HG02981 (cell line): ENCODE results near the gene SLC25A53.
"Not testable (repeated sequence)": the region's sequence is repeated elsewhere in the genome, so short reads cannot be mapped to it uniquely, and the experiment has no call there.

Experiments
- ATAC-seq: cut with Tn5 transposase; IDR thresholded peaks from one replicate; pipeline ENCODE4 v1.9.1; 2021; ENCODE audit warnings: mild to moderate bottlenecking, moderate library complexity; ENCODE audit not compliant: unreplicated experiment

Gene SLC25A53

GRCh38 chrX:104134583-104135261, 22.1 kb downstream of the SLC25A53 start:
- no peak for ATAC-seq

- no peak for ATAC-seq
These were observed 26.0 kb downstream of the SLC25A53 start for GRCh38 chrX:104130808-104131207.

DNA sequence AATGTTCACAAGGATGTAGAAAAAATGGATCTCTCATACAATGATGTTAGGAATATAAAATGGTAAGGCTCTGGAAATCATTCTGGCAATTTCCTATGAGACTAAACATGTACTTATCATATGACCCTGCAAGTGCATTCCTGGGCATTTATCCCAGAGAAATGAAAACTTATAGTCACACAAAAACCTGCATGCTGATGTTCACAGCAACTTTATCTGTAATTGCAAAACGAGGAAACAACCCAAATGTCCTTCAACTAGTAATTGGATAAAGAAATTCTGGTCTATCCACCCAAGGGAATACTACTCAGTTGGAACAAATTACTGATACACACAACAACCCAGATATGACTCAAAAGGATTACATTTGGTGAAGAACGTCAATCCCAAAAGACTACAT, 30.0 kb downstream of the SLC25A53 start:
- ATAC-seq, result no peak

DNA sequence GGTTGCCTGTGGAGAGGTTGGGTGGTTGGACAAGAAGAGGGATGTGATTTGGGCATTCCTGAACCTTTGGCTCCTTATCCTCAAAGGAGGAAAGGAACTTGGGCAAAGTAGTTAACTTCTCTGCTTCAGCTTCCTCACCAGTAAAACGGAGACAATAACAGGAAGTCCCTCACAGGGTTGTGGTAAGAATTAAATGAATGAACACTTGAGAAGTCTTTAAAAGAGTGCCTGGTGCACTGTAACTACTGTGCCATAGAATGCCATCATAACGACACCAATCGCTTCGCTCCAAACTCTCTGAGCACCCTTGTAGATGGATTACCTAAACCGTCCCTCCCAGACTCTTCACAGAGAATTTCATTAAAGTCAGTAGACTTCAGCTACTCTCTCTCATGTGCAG, 34.0 kb downstream of the SLC25A53 start:
- no peak for ATAC-seq

DNA sequence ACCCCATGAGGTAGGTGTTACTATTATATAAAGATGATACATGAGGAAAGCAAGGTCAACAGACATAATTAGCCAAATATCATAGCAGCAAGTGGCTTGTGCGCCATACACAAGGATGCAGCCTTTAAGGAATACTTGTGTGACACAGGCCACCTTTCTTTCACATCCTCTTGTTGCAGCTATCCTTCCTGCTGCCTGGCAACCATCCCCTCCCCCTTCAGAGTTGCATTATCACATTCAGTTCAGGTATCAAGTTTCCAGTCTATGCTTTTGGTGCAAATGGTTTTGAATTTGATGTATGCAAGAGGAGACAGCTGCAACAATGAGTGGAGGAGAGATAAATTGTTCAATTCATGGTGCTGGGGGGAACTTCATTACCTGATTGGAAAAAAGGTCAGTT, 38.0 kb downstream of the SLC25A53 start:
- no peak for ATAC-seq

DNA sequence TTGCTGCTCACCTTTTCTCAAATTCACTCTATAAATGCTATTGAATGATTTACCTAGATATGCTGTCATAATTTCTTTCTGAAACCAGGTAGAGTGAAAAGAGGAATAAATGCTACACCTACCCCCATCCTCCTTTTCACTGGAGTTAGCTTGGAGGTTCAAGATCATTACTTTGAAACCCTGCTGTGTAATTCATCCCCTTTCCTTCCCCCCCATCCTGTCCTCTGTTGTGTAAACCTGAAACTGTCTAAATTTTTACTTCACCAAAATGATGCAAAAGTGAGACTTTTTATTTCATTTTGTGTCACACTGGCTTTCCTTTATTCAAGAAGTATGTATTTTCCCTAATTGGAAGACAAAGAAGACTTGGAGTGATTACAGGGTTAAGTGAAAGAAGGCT, 39.0 kb downstream of the SLC25A53 start:
- ATAC-seq, result no peak

DNA sequence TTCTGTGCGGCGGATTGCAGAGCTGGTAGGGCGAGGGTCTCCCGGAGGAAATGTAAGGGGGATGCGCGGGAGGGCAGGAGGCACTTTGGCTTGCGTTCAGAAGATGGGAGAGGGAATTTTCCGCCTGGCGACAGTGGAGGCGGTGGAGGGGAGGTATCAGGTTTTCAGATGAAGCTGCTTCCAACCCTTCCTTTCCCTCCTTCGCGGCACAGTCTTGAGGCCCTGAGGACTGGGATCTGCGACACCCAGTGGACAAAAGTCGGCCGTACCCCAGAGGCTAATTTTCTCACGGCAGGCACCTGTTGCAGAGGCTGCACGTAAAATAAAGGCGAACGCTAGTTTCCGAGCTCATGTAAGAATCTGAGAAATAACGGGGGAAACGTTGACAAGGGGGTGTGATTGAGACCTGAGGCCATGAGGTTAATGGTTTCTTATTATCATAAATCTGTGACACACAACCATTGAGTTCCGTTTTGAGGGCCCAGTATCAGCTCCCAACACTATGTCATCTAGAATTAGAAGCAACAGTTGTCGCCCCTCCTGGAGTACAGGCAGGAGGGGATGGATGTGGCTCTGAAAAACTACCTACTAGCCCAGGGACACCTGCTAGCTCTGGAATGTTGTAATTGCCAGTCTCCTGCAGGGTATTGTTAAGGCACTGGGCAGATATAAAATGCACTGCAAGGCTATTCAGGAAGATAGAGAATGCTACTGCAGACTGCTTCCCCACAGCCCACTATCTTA, 43.4 kb downstream of the SLC25A53 start:
- ATAC-seq, result peak; percentile 38

- ATAC-seq, result peak; percentile 70
These were observed 44.4 kb downstream of the SLC25A53 start, which contains the start of gene ZCCHC18 for GRCh38 chrX:104112326-104112951. Gene ZCCHC18, plus strand, starts transcription at chrX:104112523. Its CDS starts 1,589 bp downstream, at chrX:104114112.

DNA sequence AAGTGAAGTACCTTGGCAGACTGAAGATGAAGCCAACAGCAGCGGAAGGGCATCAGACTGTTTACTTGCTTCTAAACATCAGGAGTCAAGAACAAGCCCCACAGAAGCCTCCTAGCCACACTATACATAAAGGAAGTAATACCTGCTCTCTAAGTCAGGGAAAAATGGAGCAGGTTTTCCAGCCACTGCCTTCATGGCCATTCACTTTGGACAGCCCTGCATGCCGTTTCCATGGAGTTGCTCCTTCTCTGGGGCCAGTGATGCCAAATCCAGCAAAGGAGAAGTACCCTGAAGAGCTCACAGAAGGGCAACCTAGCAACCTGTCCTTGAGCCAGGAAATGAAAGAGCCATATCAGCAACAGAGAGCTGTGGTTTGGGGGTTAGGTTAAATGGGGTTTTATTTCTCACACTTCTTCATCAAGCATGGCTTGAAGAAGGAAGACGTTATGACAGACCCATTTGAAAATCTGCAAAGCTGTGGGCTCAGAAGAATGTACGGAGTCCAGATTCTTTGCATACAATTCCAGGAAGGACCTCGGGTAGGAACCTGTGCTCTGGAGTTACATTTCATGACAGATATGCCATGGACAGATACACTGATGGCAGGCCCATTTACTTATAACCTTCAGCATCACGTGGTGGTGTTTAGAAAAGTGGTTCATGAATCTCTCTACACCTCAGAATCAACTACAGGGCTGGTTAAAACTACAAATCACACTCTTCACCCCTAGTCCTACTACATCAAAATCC, 46.1 kb downstream of the SLC25A53 start:
- peak; percentile 49 for ATAC-seq

DNA sequence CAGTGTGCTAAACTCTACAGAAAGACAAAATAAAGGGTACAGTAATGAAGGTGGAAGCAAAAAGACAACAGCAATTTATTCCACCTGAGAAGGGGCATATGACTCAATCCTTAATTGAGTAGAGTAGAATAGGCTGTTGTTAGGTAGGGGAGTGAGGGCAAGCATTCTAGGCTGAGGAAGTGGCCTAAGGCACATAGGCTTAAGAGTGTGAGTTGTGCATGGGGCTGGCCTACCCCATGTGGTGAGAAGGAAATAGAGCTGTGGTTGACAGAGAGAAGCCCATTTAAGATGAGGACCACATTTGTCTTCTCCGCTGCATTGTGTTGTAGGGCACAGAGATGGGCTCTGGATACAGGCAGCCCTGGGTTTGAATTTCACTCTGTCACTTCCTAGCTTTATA, 47.9 kb downstream of the SLC25A53 start:
- no peak for ATAC-seq

DNA sequence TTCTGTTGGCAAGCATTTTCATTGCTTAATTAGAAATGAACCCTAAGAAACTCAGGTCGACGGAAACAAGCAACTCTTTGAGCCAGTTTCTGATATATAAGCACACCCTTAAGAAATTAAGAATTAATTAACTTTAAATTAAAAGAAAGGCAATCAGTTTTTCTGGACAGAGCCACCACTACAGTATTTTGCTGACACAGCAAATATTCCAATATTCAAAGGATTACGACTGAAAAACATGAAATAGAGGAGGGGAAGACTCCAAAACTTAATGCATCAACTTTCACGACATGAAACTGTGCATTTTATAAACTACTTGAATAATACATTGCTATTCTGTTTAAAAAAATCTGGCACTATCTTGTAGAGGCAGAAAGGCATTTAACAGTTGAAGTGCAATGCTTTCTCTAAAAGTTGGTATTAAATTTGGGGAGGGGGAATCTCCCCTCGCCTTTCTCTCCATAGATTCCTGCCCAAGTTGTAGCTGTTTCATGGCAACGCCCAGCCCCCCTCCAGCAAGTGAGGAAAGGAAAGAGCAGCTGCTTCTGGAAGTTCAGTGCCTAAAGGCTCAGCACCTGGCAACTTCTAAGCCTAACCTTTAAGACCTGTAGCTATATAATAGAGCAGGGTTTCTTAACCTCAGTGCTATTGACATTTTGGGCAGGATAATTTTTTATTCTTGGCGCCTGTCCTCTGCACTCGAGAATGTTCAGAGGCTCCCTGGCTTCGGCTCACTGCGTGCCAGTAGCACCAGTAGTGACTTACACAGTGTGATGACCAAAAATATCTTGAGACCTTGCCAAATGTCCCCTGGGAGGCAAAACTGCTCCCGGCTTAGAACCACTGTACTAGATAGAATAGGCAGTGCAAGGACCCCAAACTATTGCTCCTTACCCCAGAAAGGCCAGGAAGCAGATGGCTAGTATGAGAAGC, 51.2 kb downstream of the SLC25A53 start:
- ATAC-seq, result no peak

GRCh38 chrX:104104676-104105075, 52.1 kb downstream of the SLC25A53 start:
- ATAC-seq, result no peak

DNA sequence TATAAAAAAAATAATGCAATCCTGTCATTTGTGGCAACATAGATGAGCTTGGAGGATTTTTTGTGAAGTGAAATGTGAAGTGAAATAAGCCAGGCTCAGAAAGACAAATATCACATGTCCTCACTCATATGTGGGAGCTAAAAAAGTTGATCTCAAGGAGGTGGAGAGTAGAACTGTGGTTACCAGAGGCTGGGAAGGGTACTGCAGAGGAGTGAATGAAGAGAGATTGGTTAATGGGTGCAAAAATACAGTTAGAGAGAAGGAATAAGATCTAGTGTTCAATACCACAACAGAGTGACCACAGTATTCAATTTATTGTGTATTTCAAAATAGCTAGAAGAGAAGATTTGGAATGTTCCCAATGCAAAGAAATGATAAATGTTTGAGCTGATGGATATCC, 57.9 kb downstream of the SLC25A53 start:
- no peak for ATAC-seq

DNA sequence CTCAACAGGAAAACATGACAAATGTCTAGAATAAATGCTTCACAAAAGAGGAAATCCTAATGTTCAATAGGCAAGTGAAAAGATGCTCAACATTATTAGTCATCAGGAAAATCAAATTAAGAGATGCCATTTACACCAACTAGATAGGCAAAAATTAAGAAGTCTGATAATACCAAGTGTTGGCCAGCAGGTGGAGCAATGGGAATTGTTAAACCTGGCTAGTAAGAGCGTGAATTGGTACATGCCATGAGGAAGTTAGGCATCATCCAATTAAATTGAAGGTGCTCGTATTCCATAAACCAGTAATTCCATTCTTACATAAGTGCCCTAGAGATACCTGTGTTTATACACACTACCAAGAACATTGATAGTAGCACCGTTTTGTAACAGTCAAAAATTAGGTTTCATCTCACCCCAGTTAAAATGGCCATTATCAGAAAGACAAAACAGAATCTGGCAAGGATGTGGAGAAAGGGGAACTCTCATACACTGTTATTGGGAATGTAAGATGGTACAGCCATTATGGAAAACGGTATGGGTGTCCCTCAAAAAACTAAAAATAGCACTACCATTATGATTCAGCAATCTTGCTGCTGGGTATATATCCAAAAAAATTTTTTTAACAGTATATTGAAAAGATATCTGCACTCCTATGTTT, 58.5 kb downstream of the SLC25A53 start:
- ATAC-seq, result peak; percentile 80

DNA sequence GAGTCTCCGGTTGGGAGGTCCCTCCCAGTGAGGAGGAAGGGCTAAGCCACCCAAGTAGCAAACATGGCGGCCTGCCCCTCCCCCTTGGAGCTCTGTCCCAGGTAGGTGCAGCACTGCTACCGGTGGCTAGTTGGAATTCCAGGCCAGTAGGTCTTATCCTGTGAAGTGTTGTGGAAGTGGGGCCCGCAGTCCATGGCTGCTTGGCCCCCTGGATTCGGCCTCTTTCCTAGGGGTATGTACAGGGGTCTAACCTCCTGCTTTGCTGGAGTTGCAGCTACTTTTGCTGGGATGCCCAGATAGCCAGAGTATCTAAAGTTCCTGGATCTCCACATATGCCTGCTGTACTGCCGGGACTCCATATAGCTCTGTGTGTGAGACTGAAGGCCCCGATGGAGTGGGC, 70.9 kb downstream of the SLC25A53 start:
- no peak for ATAC-seq

GRCh38 chrX:104085477-104085876, 71.3 kb downstream of the SLC25A53 start:
- ATAC-seq, result no peak

DNA sequence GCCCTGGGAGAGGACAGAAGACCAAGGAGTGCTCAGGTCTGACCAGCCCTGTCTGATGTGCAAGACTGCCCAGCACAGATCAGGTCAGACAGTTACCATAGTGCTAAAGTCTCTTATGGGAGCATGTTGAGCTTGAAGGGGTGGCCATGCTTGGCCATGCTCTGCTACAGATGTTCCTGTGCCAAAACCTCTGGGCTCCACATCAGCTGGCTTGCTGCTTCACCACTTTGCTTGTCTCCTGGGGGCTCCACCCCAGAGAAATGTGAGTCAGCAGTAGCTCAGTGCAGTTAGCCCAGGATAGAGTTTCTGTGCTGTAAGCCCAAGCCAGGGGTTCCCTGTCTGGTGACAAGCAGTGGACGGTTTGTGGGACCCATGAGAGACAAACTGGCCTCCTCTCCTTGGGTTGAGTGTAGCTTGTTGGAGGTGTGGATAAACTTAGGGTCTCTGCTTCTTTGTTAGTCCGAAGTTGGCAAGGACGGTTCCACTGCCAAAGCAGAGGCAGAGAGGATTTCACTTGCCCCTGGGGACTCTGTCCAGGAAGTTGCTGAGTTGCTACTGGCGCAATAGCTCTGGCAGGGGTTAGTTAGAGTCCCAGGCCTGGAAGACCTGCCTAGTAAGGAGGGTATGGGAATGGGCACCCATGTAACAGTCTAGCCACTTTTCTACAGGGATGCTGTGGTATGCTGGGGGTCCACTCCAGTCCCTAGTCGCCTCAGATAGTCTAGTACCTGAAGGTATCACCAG, 72.1 kb downstream of the SLC25A53 start:
- no peak for ATAC-seq

GRCh38 chrX:104084063-104084462, 72.7 kb downstream of the SLC25A53 start:
- ATAC-seq, result no peak

GRCh38 chrX:104077854-104078253, 79.0 kb downstream of the SLC25A53 start:
- ATAC-seq, result not testable (repeated sequence)
